HepG2 (cell line): ENCODE results near the gene RASSF7. TPM values are rescaled to one million over a fixed set of nuclear protein-coding genes. Genes with fewer than 3 reads are reported as not detected.
A peak's percentile ranks its signal among the peaks of the same experiment; 100 is the strongest.

Source experiments
- AKNA ChIP-seq: sonication (generic); formaldehyde crosslinking; IDR thresholded peaks from 2 replicates; pipeline ENCODE4 v1.4.0; 2020; ENCODE audit warnings: missing genetic modification reagents, borderline replicate concordance
- CENPX ChIP-seq: sonication (generic); formaldehyde crosslinking; IDR thresholded peaks from 2 replicates; pipeline ENCODE4 v1.9.0; 2021; ENCODE audit warnings: mild to moderate bottlenecking, missing genetic modification reagents, moderate library complexity
- FOXA3 ChIP-seq: IDR thresholded peaks from 2 replicates; pipeline ENCODE4 v1.6.1; 2016; ENCODE audit warnings: missing genetic modification reagents, missing compliant biosample characterization
- HOXA3 ChIP-seq: sonication (generic); formaldehyde crosslinking; IDR thresholded peaks from 2 replicates; pipeline ENCODE4 v1.5.0; 2020; ENCODE audit warnings: missing genetic modification reagents
- MAZ ChIP-seq, 2 experiments: sonication (generic) in 1 of 2; formaldehyde crosslinking in 1 of 2; IDR thresholded peaks; 2 replicates each; pipeline versions ENCODE4 v1.5.0 to v1.6.1; 2012 to 2020; ENCODE audit warnings: low read depth in 2 of 2, mild to moderate bottlenecking in 2 of 2, borderline replicate concordance in 1 of 2, improper control_type of control experiment in 1 of 2, low read length in 1 of 2, missing genetic modification reagents in 1 of 2, moderate library complexity in 1 of 2
- MEIS2 ChIP-seq: sonication (generic); formaldehyde crosslinking; IDR thresholded peaks from 2 replicates; pipeline ENCODE4 v1.9.0; 2021; ENCODE audit warnings: mild to moderate bottlenecking, missing genetic modification reagents
- MLXIP ChIP-seq: sonication (generic); formaldehyde crosslinking; IDR thresholded peaks from 2 replicates; pipeline ENCODE4 v1.9.0; 2021; ENCODE audit warnings: missing genetic modification reagents, borderline replicate concordance
- NCOA1 ChIP-seq: sonication (generic); formaldehyde crosslinking; IDR thresholded peaks from 2 replicates; pipeline ENCODE4 v1.9.0; 2021; ENCODE audit warnings: missing genetic modification reagents
- NFKB2 ChIP-seq: sonication (generic); formaldehyde crosslinking; IDR thresholded peaks from 2 replicates; pipeline ENCODE4 v1.4.0; 2020; ENCODE audit warnings: missing genetic modification reagents, borderline replicate concordance
- RCOR2 ChIP-seq: IDR thresholded peaks from 2 replicates; pipeline ENCODE4 v1.6.1; 2016; ENCODE audit warnings: missing biosample characterization, missing genetic modification reagents
- SIN3A ChIP-seq: IDR thresholded peaks from 2 replicates; pipeline ENCODE4 v1.6.1; 2011; ENCODE audit warnings: low read depth, mild to moderate bottlenecking, control low read depth, low read length, borderline replicate concordance
- SMAD9 ChIP-seq: sonication (generic); formaldehyde crosslinking; IDR thresholded peaks from 2 replicates; pipeline ENCODE4 v1.5.1; 2020; ENCODE audit warnings: mild to moderate bottlenecking, missing genetic modification reagents
- SP5 ChIP-seq: IDR thresholded peaks from 2 replicates; pipeline ENCODE4 v1.6.1; 2016; ENCODE audit warnings: low read depth, borderline replicate concordance
- SRSF4 ChIP-seq: fragments of 200-400 bp; formaldehyde crosslinking; IDR thresholded peaks from one replicate; pipeline ENCODE4 v1.6.1; 2018; ENCODE audit warnings: mild to moderate bottlenecking, low read depth, low read length, moderate library complexity; ENCODE audit not compliant: poor library complexity, severe bottlenecking
- ZEB1 ChIP-seq: IDR thresholded peaks from 2 replicates; pipeline ENCODE4 v1.6.1; 2012; ENCODE audit warnings: mild to moderate bottlenecking, low read depth, inconsistent platforms; ENCODE audit not compliant: insufficient replicate concordance
- ZNF749 ChIP-seq: sonication (generic); formaldehyde crosslinking; IDR thresholded peaks from 2 replicates; pipeline ENCODE4 v1.8.0; 2022; ENCODE audit warnings: mild to moderate bottlenecking, missing genetic modification reagents, moderate library complexity, borderline replicate concordance
- polyA plus RNA-seq, 8 experiments: library from polyadenylated mRNA; depleted of rRNA in 3 of 8; stranded (reverse) in 7 of 8; unstranded in 1 of 8; fragments of >200 nt; fragmentation: Illumina TruSeq in 4 of 8; extraction: Trizol in 4 of 8; gene quantifications; 2 replicates each; pipeline versions ENCODE4 v1.2.1 to v1.2.3, GENCODE V29; 2011 to 2016; ENCODE audit warnings: low read depth in 4 of 8, missing spikeins in 1 of 8, mixed read lengths in 1 of 8; ENCODE audit not compliant: insufficient read depth in 1 of 8
- total RNA-seq, 5 experiments: library from RNA; depleted of rRNA; stranded (reverse); fragments of >200 nt; fragmentation: Illumina TruSeq; extraction: Trizol; gene quantifications; 2 replicates each; pipeline ENCODE4 v1.2.3, GENCODE V29; 2016; ENCODE audit warnings: low read depth in 1 of 5
- TF ChIP-seq, protein P1 (sequence below): sonication (generic); formaldehyde crosslinking; IDR thresholded peaks from 2 replicates; pipeline ENCODE4 v1.4.0; 2020; ENCODE audit warnings: missing genetic modification reagents, borderline replicate concordance

RASSF7 gene
- total and polyA plus RNA-seq, 2 of the 13 experiments (the other 11 are each of a cell fraction or from before 2014, with no cell fraction given), result 20.2 to 28.6 TPM

DNA sequence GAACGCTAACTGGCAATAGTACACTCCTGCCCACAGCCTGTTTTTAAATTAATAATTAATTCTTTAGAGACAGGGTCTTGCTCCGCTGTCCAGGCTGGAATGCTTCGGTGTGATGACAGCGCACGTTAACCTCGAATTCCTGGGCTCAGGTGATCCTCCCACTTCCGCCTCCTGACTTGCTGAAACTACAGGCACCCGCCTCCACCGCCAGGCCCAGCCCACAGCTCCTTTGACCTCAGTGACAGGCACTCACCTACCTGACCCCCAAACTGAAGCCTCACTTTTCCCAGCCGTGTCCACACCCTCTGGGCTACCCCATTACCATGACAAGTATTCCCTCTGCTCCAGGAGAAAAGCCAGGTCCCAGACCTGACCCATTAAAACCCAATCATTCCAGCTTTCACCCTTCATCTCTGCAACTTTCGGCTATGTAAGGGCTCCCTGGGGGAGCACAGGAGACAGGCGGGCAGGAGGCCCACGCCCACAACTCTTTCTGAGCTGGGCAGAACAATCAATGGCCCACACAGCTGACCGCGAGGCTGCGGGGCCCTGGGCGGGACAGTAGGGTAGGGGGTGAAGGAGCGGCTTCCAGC, 962 bp upstream of the RASSF7 start (continued):
- TF ChIP-seq MAZ (IDR thresholded peaks at IDR 0.05; ENCODE audit: borderline replicate concordance, low read depth, low read length) (no peak), MAZ (CRISPR knock-in tag; IDR thresholded peaks at IDR 0.05; ENCODE audit: low read depth) (no peak), SIN3A (peak; percentile 51; the same call in 1 of the 2 replicates), RCOR2 (CRISPR knock-in tag) (0 out of 2 replicates have a peak, but pooled peaks have one; percentile 32), AKNA (CRISPR knock-in tag) (no peak), ZEB1 (peak; percentile 98), HOXA3 (0 out of 2 replicates have a peak, but pooled peaks have one; percentile 43), MEIS2 (CRISPR knock-in tag) (no peak), ZNF749 (no peak), FOXA3 (CRISPR knock-in tag) (no peak), SRSF4 (no peak), SP5 (CRISPR knock-in tag) (peak; percentile 83), NFKB2 (CRISPR knock-in tag) (peak; percentile 24; the same call in 1 of the 2 replicates), MLXIP (CRISPR knock-in tag) (no peak), CENPX (no peak), NCOA1 (peak; percentile 59; the same call in 1 of the 2 replicates), SMAD9 (CRISPR knock-in tag) (no peak)
- TF ChIP-seq, protein P1, sequence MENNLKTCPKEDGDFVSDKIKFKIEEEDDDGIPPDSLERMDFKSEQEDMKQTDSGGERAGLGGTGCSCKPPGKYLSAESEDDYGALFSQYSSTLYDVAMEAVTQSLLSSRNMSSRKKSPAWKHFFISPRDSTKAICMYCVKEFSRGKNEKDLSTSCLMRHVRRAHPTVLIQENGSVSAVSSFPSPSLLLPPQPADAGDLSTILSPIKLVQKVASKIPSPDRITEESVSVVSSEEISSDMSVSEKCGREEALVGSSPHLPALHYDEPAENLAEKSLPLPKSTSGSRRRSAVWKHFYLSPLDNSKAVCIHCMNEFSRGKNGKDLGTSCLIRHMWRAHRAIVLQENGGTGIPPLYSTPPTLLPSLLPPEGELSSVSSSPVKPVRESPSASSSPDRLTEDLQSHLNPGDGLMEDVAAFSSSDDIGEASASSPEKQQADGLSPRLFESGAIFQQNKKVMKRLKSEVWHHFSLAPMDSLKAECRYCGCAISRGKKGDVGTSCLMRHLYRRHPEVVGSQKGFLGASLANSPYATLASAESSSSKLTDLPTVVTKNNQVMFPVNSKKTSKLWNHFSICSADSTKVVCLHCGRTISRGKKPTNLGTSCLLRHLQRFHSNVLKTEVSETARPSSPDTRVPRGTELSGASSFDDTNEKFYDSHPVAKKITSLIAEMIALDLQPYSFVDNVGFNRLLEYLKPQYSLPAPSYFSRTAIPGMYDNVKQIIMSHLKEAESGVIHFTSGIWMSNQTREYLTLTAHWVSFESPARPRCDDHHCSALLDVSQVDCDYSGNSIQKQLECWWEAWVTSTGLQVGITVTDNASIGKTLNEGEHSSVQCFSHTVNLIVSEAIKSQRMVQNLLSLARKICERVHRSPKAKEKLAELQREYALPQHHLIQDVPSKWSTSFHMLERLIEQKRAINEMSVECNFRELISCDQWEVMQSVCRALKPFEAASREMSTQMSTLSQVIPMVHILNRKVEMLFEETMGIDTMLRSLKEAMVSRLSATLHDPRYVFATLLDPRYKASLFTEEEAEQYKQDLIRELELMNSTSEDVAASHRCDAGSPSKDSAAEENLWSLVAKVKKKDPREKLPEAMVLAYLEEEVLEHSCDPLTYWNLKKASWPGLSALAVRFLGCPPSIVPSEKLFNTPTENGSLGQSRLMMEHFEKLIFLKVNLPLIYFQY, result no peak
